Measurements from ENCODE around the gene SLC35E2B. TPM values are rescaled to one million over a fixed set of nuclear protein-coding genes. Genes with fewer than 3 reads are reported as not detected.

SLC35E2B gene
- total RNA-seq, 2 donors from 2014 or later = 41.5 to 57.8 TPM

- TF ChIP-seq, protein P1, sequence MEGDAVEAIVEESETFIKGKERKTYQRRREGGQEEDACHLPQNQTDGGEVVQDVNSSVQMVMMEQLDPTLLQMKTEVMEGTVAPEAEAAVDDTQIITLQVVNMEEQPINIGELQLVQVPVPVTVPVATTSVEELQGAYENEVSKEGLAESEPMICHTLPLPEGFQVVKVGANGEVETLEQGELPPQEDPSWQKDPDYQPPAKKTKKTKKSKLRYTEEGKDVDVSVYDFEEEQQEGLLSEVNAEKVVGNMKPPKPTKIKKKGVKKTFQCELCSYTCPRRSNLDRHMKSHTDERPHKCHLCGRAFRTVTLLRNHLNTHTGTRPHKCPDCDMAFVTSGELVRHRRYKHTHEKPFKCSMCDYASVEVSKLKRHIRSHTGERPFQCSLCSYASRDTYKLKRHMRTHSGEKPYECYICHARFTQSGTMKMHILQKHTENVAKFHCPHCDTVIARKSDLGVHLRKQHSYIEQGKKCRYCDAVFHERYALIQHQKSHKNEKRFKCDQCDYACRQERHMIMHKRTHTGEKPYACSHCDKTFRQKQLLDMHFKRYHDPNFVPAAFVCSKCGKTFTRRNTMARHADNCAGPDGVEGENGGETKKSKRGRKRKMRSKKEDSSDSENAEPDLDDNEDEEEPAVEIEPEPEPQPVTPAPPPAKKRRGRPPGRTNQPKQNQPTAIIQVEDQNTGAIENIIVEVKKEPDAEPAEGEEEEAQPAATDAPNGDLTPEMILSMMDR (IDR thresholded peaks at IDR 0.05) = no peak
- Histone ChIP-seq H3K27ac (no peak overlapping the region), H3K27me3 (no peaks in the 10 kb centered on the region), H3K4me3 (no peak overlapping the region), H3K4me1 (peaks cover 7% of the 10 kb centered on the region), H3K9me3 (no peaks in the 10 kb centered on the region), H3K36me3 (no peaks in the 10 kb centered on the region), H3K9ac (ENCODE audit: low read depth in 2 of 2, low read length in 2 of 2) (no peak overlapping the region)
- no peak for DNase-seq
- intact Hi-C loops (cut with DNase I) = no loop called here
Observed at GRCh38 chr1:1620433-1621139, 72.0 kb downstream of the SLC35E2B start.

- intact Hi-C loops (cut with DNase I) = no loop called here
Observed at GRCh38 chr1:1619917-1620361, 72.7 kb downstream of the SLC35E2B start.

DNA sequence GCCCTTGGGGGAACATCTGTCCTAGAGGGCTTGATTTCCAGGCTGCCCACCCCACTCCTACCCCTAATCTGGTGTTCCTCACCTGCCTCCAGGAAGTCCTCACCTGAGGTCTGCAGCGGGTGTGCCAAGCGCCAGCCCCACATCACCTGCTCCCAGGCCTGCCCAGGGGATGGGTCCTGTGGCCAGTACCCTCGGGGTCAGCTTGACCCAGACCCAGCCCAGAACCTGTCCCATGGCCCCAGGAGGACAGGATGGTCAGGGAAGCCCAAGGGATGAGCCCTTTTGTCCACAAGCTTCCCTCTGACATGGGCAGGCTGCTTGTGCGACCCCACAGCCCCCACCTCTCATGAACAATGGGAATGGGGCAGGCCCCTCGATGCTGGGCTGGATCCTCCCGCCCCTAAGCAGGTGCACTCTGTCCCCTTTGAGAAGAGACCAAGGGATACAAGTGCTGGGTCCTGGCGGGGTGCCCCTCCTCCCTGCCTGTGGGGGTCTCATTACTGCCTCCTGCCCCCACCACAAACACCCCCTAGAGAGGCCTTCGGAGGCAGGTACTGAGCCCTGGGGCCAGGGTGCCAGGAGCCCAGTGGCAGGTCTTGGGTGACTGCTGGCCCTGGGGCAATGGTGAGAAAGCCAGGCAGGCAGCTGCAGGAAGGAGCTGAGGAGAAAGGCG is 74.1 kb downstream of the SLC35E2B start:
- H3K4me3 ChIP-seq = no peak overlapping the region
- H3K9me3 ChIP-seq = no peaks in the 10 kb centered on the region
- H3K27me3 ChIP-seq = no peaks in the 10 kb centered on the region
- peaks cover 14% of the 10 kb centered on the region for H3K4me1 ChIP-seq
- DNase-seq = no peak
- no peak overlapping the region for H3K9ac ChIP-seq (ENCODE audit: low read depth in 2 of 2, low read length in 2 of 2)
- H3K27ac ChIP-seq = no peak overlapping the region
- intact Hi-C loops (cut with DNase I) = no loop called here
- TF ChIP-seq, protein P1 (IDR thresholded peaks at IDR 0.05) = no peak
- H3K36me3 ChIP-seq = no peaks in the 10 kb centered on the region

More at GRCh38 chr1:1619917-1620361, 72.7 kb downstream of the SLC35E2B start:
- H3K4me1 ChIP-seq = peaks cover 7% of the 10 kb centered on the region
- TF ChIP-seq, protein P1 (IDR thresholded peaks at IDR 0.05) = no peak
- no peak for DNase-seq
- no peak overlapping the region for H3K27ac ChIP-seq
- no peaks in the 10 kb centered on the region for H3K36me3 ChIP-seq
- no peak overlapping the region for H3K4me3 ChIP-seq
- no peak overlapping the region for H3K9ac ChIP-seq (ENCODE audit: low read depth in 2 of 2, low read length in 2 of 2)
- no peaks in the 10 kb centered on the region for H3K9me3 ChIP-seq
- H3K27me3 ChIP-seq = no peaks in the 10 kb centered on the region

DNA sequence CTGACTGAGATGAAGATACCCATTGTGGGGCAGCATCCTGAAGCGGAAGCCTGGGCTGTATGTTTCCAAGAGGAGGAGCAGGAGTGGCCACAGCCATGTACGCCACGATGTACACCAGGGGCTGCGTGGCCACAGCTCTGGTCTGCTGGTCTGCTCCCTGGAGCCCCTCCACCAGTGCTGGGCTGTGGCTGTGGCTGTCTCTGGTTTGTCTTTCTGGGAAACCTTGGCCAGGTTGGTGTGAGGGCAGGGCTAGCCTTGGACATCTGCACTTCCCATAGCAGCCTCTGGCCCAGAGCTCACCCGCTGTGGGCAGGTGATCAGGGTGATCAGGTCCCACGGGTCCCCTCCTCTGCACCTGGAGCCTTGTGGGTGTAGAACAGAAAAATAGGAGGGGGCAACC is 74.7 kb downstream of the SLC35E2B start:
- TF ChIP-seq, protein P1 (IDR thresholded peaks at IDR 0.05) = no peak
- intact Hi-C loops (cut with DNase I) = no loop called here
- H3K9ac ChIP-seq (ENCODE audit: low read depth in 2 of 2, low read length in 2 of 2) = no peak overlapping the region
- DNase-seq = no peak
- H3K27ac ChIP-seq = no peak overlapping the region
- H3K4me3 ChIP-seq = no peak overlapping the region
- no peaks in the 10 kb centered on the region for H3K9me3 ChIP-seq
- H3K36me3 ChIP-seq = no peaks in the 10 kb centered on the region
- no peaks in the 10 kb centered on the region for H3K27me3 ChIP-seq
- H3K4me1 ChIP-seq = peaks cover 14% of the 10 kb centered on the region

DNA sequence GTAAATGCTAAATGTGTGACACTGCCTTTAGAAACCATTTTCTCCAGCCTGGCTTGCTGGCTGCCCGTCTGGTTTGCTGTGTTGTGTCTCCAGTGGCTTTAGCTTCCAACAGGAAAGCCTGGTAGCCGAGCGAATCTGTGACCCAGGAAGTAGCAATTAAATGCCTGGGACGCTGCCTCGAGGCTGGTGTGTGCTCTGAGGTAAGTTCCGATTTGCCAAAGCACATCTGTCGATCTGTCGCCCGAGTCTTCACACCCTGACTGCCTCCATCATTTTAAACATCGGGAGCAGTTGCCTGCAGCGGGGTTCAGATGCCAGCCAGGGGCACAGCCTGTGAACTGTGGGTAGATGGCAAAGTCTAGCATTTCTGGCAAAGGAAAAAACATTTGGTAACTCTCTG is 75.1 kb downstream of the SLC35E2B start:
- TF ChIP-seq, protein P1 (IDR thresholded peaks at IDR 0.05) = no peak
- Histone ChIP-seq H3K36me3 (no peaks in the 10 kb centered on the region), H3K9me3 (no peaks in the 10 kb centered on the region), H3K4me1 (peaks cover 14% of the 10 kb centered on the region), H3K9ac (ENCODE audit: low read depth in 2 of 2, low read length in 2 of 2) (peak overlapping the region in 1 of 2 donors; percentile 87), H3K27ac (no peak overlapping the region), H3K27me3 (no peaks in the 10 kb centered on the region), H3K4me3 (no peak overlapping the region)
- DNase-seq = no peak
- intact Hi-C loops (cut with DNase I) = no loop called here
